Measurements from ENCODE around the gene SARM1. TPM values are rescaled to one million over a fixed set of nuclear protein-coding genes. Genes with fewer than 3 reads are reported as not detected.

Gene SARM1
- total RNA-seq, 1 donor, result 8.8 TPM

GRCh38 chr17:28348979-28349378, 22.5 kb upstream of the SARM1 start:
- no peaks in the 10 kb centered on the region for H3K27me3 ChIP-seq (ENCODE audit: insufficient read depth, low read length)
- H3K4me3 ChIP-seq (ENCODE audit: low read length), result no peak overlapping the region
- no peaks in the 10 kb centered on the region for H3K9me3 ChIP-seq (ENCODE audit: low read depth, low read length)
- H3K4me1 ChIP-seq (ENCODE audit: insufficient read depth, low read length), result no peaks in the 10 kb centered on the region

- H3K4me1 ChIP-seq (ENCODE audit: insufficient read depth, low read length), result no peaks in the 10 kb centered on the region
- H3K4me3 ChIP-seq (ENCODE audit: low read length), result no peak overlapping the region
Measured at GRCh38 chr17:28350271-28350670, 21.2 kb upstream of the SARM1 start.

GRCh38 chr17:28357061-28357900, 14.2 kb upstream of the SARM1 start, which contains the start of gene POLDIP2:
TSS of gene POLDIP2 (minus strand) at chr17:28357527. CDS start at chr17:28357448, 79 bp downstream.
- no peaks in the 10 kb centered on the region for H3K9me3 ChIP-seq (ENCODE audit: low read depth, low read length)
- peak within 1 kb of the TSS; percentile 86 for H3K4me3 ChIP-seq (ENCODE audit: low read length)
- H3K27me3 ChIP-seq (ENCODE audit: insufficient read depth, low read length), result no peaks in the 10 kb centered on the region
- H3K4me1 ChIP-seq (ENCODE audit: insufficient read depth, low read length), result peaks cover 21% of the 10 kb centered on the region

More at GRCh38 chr17:28350271-28350670, 21.2 kb upstream of the SARM1 start:
- H3K9me3 ChIP-seq (ENCODE audit: low read depth, low read length), result no peaks in the 10 kb centered on the region
- H3K27me3 ChIP-seq (ENCODE audit: insufficient read depth, low read length), result no peaks in the 10 kb centered on the region

GRCh38 chr17:28357901-28358197, 13.6 kb upstream of the SARM1 start:
- peak overlapping the region; percentile 86 for H3K4me3 ChIP-seq (ENCODE audit: low read length)
- no peaks in the 10 kb centered on the region for H3K27me3 ChIP-seq (ENCODE audit: insufficient read depth, low read length)
- H3K4me1 ChIP-seq (ENCODE audit: insufficient read depth, low read length), result peaks cover 21% of the 10 kb centered on the region
- no peaks in the 10 kb centered on the region for H3K9me3 ChIP-seq (ENCODE audit: low read depth, low read length)

- Histone ChIP-seq H3K9me3 (ENCODE audit: low read depth, low read length) (no peaks in the 10 kb centered on the region), H3K27me3 (ENCODE audit: insufficient read depth, low read length) (no peaks in the 10 kb centered on the region), H3K4me1 (ENCODE audit: insufficient read depth, low read length) (peaks cover 6% of the 10 kb centered on the region), H3K4me3 (ENCODE audit: low read length) (no peak overlapping the region)
Measured at GRCh38 chr17:28363186-28363585, 8.3 kb upstream of the SARM1 start.

- Histone ChIP-seq H3K4me1 (ENCODE audit: insufficient read depth, low read length) (no peaks in the 10 kb centered on the region), H3K4me3 (ENCODE audit: low read length) (no peak overlapping the region), H3K9me3 (ENCODE audit: low read depth, low read length) (no peaks in the 10 kb centered on the region), H3K27me3 (ENCODE audit: insufficient read depth, low read length) (no peaks in the 10 kb centered on the region)
Measured at GRCh38 chr17:28363776-28364650, 7.5 kb upstream of the SARM1 start.

- H3K4me3 ChIP-seq (ENCODE audit: low read length), result no peak within 1 kb of the TSS
- H3K27me3 ChIP-seq (ENCODE audit: insufficient read depth, low read length), result no peaks in the 10 kb centered on the region
- no peaks in the 10 kb centered on the region for H3K4me1 ChIP-seq (ENCODE audit: insufficient read depth, low read length)
- no peaks in the 10 kb centered on the region for H3K9me3 ChIP-seq (ENCODE audit: low read depth, low read length)
Measured at GRCh38 chr17:28364665-28365363, 6.7 kb upstream of the SARM1 start, which contains the start of gene SEBOX. TSS of gene SEBOX (minus strand) at chr17:28365199. CDS start at chr17:28365151, 48 bp downstream.

GRCh38 chr17:28365487-28365886, 6.0 kb upstream of the SARM1 start:
- Histone ChIP-seq H3K4me3 (ENCODE audit: low read length) (no peak overlapping the region), H3K9me3 (ENCODE audit: low read depth, low read length) (no peaks in the 10 kb centered on the region), H3K27me3 (ENCODE audit: insufficient read depth, low read length) (no peaks in the 10 kb centered on the region), H3K4me1 (ENCODE audit: insufficient read depth, low read length) (no peaks in the 10 kb centered on the region)

- Histone ChIP-seq H3K9me3 (ENCODE audit: low read depth, low read length) (no peaks in the 10 kb centered on the region), H3K4me1 (ENCODE audit: insufficient read depth, low read length) (peaks cover 3% of the 10 kb centered on the region), H3K27me3 (ENCODE audit: insufficient read depth, low read length) (no peaks in the 10 kb centered on the region), H3K4me3 (ENCODE audit: low read length) (no peak overlapping the region)
Measured at GRCh38 chr17:28366605-28367004, 4.9 kb upstream of the SARM1 start.

GRCh38 chr17:28367641-28368305, 3.7 kb upstream of the SARM1 start:
- peaks cover 15% of the 10 kb centered on the region for H3K4me1 ChIP-seq (ENCODE audit: insufficient read depth, low read length)
- no peak overlapping the region for H3K4me3 ChIP-seq (ENCODE audit: low read length)
- H3K9me3 ChIP-seq (ENCODE audit: low read depth, low read length), result no peaks in the 10 kb centered on the region
- peaks cover 5% of the 10 kb centered on the region for H3K27me3 ChIP-seq (ENCODE audit: insufficient read depth, low read length)

GRCh38 chr17:28368306-28368831, 3.1 kb upstream of the SARM1 start:
- no peak overlapping the region for H3K4me3 ChIP-seq (ENCODE audit: low read length)
- peaks cover 21% of the 10 kb centered on the region for H3K4me1 ChIP-seq (ENCODE audit: insufficient read depth, low read length)
- peaks cover 11% of the 10 kb centered on the region for H3K27me3 ChIP-seq (ENCODE audit: insufficient read depth, low read length)
- no peaks in the 10 kb centered on the region for H3K9me3 ChIP-seq (ENCODE audit: low read depth, low read length)

GRCh38 chr17:28368915-28369683, 2.4 kb upstream of the SARM1 start:
- H3K9me3 ChIP-seq (ENCODE audit: low read depth, low read length), result no peaks in the 10 kb centered on the region
- peaks cover 12% of the 10 kb centered on the region for H3K27me3 ChIP-seq (ENCODE audit: insufficient read depth, low read length)

GRCh38 chr17:28369684-28370034, 1.8 kb upstream of the SARM1 start:
- Histone ChIP-seq H3K27me3 (ENCODE audit: insufficient read depth, low read length) (peaks cover 12% of the 10 kb centered on the region), H3K4me1 (ENCODE audit: insufficient read depth, low read length) (peaks cover 22% of the 10 kb centered on the region), H3K4me3 (ENCODE audit: low read length) (no peak overlapping the region), H3K9me3 (ENCODE audit: low read depth, low read length) (no peaks in the 10 kb centered on the region)

More at GRCh38 chr17:28368915-28369683, 2.4 kb upstream of the SARM1 start:
- Histone ChIP-seq H3K4me3 (ENCODE audit: low read length) (no peak overlapping the region), H3K4me1 (ENCODE audit: insufficient read depth, low read length) (peaks cover 22% of the 10 kb centered on the region)
